Brain microvascular endothelial cell (primary cell): ENCODE results near the gene FARS2.

Source experiments
- DNase-seq: peaks from one replicate; pipeline ENCODE4 v3.0.0-alpha.2; 2020
- H3K27ac ChIP-seq: fragments of 250-450 bp; sonication (Bioruptor Pico); 2 replicates; pipeline ENCODE4 v1.5.1; 2020; ENCODE audit warnings: mild to moderate bottlenecking, moderate library complexity
- H3K27me3 ChIP-seq: fragments of 250-450 bp; sonication (Bioruptor Pico); replicated peaks from 2 replicates; pipeline ENCODE4 v1.5.1; 2020; ENCODE audit warnings: mild to moderate bottlenecking
- H3K36me3 ChIP-seq: fragments of 250-450 bp; sonication (Bioruptor Pico); replicated peaks from 2 replicates; pipeline ENCODE4 v1.5.1; 2020; ENCODE audit warnings: mild to moderate bottlenecking
- H3K4me3 ChIP-seq: 2 replicates; pipeline ENCODE4 v1.5.1; 2011; ENCODE audit warnings: low read depth, mild to moderate bottlenecking, control low read depth, low read length, moderate library complexity
- in situ Hi-C: cut with HindIII; loops from 2 replicates; pipeline ENCODE4 v1.10.0; 2017; ENCODE audit warnings: low sequenced_read_pairs, low pct_ligation_motif_present
- TF ChIP-seq, protein P1 (sequence below): IDR thresholded peaks from 2 replicates; pipeline ENCODE4 v1.5.1; 2011; ENCODE audit warnings: low read depth, mild to moderate bottlenecking, moderate library complexity, low read length, control low read depth, inconsistent platforms; ENCODE audit errors: missing control alignments

FARS2 gene

DNA sequence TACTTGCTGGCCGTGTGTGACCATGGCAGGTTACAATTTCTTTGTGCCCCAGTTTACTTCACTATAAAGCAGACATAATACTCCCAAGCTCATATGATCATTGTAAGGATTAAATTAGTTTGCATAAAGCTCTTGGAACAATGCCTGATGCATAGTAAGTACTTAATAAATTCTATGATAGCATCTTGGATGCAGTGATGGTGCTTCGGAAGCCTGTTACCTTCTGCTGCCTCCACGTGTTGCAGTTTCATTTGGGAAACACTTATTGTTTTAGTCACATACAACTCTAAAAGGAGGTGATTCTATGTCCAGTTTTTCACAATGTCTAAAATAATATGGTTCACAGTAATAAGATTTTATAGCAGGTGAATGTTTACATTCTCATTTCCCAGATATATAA, 401.5 kb downstream of the FARS2 start:
- no peak overlapping the region for H3K27ac ChIP-seq
- in situ Hi-C loops: no loop called here
- no peak overlapping the region for H3K4me3 ChIP-seq
- TF ChIP-seq, protein P1, sequence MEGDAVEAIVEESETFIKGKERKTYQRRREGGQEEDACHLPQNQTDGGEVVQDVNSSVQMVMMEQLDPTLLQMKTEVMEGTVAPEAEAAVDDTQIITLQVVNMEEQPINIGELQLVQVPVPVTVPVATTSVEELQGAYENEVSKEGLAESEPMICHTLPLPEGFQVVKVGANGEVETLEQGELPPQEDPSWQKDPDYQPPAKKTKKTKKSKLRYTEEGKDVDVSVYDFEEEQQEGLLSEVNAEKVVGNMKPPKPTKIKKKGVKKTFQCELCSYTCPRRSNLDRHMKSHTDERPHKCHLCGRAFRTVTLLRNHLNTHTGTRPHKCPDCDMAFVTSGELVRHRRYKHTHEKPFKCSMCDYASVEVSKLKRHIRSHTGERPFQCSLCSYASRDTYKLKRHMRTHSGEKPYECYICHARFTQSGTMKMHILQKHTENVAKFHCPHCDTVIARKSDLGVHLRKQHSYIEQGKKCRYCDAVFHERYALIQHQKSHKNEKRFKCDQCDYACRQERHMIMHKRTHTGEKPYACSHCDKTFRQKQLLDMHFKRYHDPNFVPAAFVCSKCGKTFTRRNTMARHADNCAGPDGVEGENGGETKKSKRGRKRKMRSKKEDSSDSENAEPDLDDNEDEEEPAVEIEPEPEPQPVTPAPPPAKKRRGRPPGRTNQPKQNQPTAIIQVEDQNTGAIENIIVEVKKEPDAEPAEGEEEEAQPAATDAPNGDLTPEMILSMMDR: no peak
- H3K27me3 ChIP-seq: no peaks in the 10 kb centered on the region
- DNase-seq: no peak
- H3K36me3 ChIP-seq: no peaks in the 10 kb centered on the region

- in situ Hi-C loops: no loop called here
- TF ChIP-seq, protein P1: no peak
- no peaks in the 10 kb centered on the region for H3K27me3 ChIP-seq
- no peaks in the 10 kb centered on the region for H3K36me3 ChIP-seq
- H3K4me3 ChIP-seq: no peak overlapping the region
- DNase-seq: no peak
- H3K27ac ChIP-seq: no peak overlapping the region
These were observed 401.9 kb downstream of the FARS2 start for GRCh38 chr6:5663259-5663658.

GRCh38 chr6:5663739-5664138, 402.4 kb downstream of the FARS2 start:
- in situ Hi-C loops: no loop called here
- TF ChIP-seq, protein P1: no peak
- H3K4me3 ChIP-seq: no peak overlapping the region
- no peaks in the 10 kb centered on the region for H3K27me3 ChIP-seq
- no peak for DNase-seq
- H3K36me3 ChIP-seq: no peaks in the 10 kb centered on the region
- H3K27ac ChIP-seq: no peak overlapping the region

GRCh38 chr6:5664149-5664548, 402.8 kb downstream of the FARS2 start:
- Histone ChIP-seq H3K36me3 (no peaks in the 10 kb centered on the region), H3K27ac (no peak overlapping the region), H3K27me3 (no peaks in the 10 kb centered on the region), H3K4me3 (no peak overlapping the region)
- in situ Hi-C loops: no loop called here
- TF ChIP-seq, protein P1: no peak
- DNase-seq: no peak

GRCh38 chr6:5665173-5665572, 403.9 kb downstream of the FARS2 start:
- Histone ChIP-seq H3K27me3 (no peaks in the 10 kb centered on the region), H3K4me3 (no peak overlapping the region), H3K27ac (no peak overlapping the region), H3K36me3 (no peaks in the 10 kb centered on the region)
- DNase-seq: no peak
- in situ Hi-C loops: no loop called here
- TF ChIP-seq, protein P1: no peak

DNA sequence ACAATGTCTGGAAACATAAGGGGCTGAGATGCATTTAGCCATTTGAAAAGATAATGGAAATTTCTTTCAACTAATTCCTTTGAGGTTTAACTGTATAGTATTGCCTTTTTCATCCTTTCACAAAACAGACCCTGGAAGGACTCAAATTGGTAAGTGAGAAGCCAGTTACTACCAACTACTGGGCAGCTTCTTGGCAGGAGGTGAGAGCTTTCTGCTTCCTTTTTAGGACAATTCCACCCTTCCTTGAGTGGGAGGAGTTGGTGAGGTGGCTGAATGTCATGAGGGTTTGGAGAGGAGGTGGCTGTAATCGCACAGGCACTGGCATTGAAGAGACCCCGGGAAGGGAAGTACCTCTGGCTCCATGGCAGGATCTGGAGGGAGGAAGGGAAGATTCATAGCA, 404.4 kb downstream of the FARS2 start:
- in situ Hi-C loops: no loop called here
- no peaks in the 10 kb centered on the region for H3K36me3 ChIP-seq
- H3K4me3 ChIP-seq: no peak overlapping the region
- TF ChIP-seq, protein P1: no peak
- H3K27me3 ChIP-seq: no peaks in the 10 kb centered on the region
- no peak overlapping the region for H3K27ac ChIP-seq
- DNase-seq: no peak
